Cardiac fibroblast (primary cell): Measurements from ENCODE around the gene CPEB1.
"Not testable (repeated sequence)": the region's sequence is repeated elsewhere in the genome, so short reads cannot be mapped to it uniquely, and the experiment has no call there.

Source experiments
- DNase-seq, 2 donors: peaks; one replicate each; pipeline versions ENCODE4 v3.0.0 to v3.0.0-alpha.2; 2010; ENCODE audit warnings: low read depth in 2 of 2
- H3K4me3 ChIP-seq, 2 donors: replicated peaks in 1 of 2; 1 replicate in 1 of 2; 2 replicates in 1 of 2; pipeline ENCODE4 v1.5.1; 2011; ENCODE audit warnings: low read depth in 2 of 2, low read length in 2 of 2, mild to moderate bottlenecking in 2 of 2, moderate library complexity in 1 of 2
- TF ChIP-seq, protein P1 (sequence below): IDR thresholded peaks from one replicate; pipeline ENCODE4 v1.5.1; 2011; ENCODE audit warnings: low read depth, mild to moderate bottlenecking, low read length, inconsistent platforms

CPEB1 gene

DNA sequence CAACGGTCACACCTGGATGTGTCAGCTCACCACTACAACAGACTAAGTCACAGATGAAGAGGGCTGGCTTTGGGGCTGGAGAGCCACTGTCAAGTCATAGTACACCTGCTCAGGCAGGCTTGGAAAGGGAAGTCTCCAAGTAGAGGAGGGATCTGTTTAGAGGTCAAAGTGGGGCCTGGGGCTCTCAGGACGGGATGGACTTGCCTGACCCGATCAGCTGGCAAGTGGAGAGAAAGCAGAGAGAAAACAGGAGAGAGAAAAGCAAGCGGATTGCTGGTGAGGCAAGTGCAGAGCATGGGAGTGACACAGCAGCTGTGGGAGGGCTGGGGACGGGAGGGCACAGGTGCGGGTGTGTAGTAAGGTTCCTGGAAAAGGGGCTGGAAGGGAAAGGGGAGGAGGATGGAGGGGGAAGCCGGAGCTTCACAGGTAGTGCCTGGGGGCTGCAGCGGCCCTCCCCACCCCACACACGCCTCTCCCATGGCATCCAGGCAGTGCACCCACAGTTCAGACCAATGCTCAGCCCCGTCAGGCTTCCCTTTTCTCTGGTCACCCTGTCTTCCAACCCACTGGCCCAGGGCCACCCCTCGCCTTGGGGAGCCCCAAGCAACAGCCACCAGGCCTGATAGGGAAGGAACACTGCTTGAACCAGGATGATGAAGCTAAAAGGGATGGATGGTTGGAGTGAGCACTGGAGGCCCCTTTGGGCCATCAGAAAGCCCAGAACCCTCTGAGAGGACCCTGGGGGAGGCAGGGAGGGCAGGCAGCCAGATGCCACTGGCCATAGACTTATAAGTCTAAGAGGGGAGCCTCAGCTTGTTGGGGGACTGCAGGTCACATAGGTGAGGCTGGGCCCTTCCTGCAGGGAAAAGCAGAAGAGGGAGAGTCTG lies 115.4 kb downstream of the CPEB1 start:
- H3K4me3 ChIP-seq: no peak overlapping the region
- no peak for DNase-seq
- TF ChIP-seq, protein P1, sequence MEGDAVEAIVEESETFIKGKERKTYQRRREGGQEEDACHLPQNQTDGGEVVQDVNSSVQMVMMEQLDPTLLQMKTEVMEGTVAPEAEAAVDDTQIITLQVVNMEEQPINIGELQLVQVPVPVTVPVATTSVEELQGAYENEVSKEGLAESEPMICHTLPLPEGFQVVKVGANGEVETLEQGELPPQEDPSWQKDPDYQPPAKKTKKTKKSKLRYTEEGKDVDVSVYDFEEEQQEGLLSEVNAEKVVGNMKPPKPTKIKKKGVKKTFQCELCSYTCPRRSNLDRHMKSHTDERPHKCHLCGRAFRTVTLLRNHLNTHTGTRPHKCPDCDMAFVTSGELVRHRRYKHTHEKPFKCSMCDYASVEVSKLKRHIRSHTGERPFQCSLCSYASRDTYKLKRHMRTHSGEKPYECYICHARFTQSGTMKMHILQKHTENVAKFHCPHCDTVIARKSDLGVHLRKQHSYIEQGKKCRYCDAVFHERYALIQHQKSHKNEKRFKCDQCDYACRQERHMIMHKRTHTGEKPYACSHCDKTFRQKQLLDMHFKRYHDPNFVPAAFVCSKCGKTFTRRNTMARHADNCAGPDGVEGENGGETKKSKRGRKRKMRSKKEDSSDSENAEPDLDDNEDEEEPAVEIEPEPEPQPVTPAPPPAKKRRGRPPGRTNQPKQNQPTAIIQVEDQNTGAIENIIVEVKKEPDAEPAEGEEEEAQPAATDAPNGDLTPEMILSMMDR: no peak

DNA sequence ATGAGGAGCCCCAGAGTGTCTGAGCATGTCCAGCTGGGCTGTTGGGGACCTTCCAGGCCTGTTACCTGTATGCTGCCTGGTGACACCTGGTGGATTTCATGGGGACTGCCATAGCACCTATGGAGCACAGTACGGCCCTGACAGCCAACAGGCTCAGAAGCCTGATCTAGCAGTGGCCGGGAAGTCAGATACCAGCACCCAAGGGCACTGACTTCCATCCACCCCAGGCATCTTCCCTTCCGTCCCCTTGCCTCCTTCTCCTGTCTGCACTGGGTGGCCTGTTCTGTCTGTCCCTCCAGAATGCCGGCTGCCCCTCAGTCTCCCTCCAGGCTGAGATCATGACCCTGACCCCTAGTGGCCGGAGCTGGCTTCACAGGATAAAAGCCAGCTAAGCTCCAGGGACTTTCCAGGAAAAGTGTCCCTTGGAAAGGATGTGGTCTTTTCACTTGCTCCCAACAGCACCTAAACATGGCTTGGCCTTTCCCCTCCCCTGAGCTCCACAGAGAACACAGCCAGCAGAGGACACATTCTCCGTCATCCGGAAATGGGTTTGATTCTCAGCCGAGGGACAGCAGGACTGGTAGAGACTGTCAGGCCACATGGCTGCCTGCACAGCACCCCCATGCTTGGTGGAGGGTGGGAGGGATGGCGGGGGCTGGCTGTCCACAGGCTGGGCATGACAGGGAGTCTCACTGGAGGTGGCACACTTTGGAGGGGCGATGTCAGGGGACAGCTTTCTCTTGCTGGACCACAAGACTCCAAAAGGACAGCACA lies 116.4 kb downstream of the CPEB1 start:
- TF ChIP-seq, protein P1: peak; percentile 71
- no peak overlapping the region for H3K4me3 ChIP-seq
- peak; percentile 61 to 70 for DNase-seq

DNA sequence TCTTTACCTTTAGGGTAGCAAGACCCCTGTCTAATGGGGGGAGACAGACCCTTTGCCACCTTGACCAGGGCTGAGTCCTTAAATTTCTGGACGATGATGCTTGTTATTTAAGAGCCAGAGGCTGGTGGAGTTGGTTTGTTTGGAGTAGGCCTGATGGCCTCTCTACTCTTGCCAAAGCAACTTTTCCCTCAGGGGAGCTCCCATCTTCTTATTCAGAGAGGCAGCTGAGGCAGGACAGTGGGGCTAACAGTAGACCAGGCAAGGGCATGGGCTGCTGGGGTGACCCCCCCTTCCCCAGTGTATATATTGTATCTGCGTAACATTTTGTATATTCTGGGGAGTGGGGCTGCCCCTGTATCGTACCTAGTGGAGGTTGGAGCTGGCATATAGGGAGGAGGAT lies 117.2 kb downstream of the CPEB1 start:
- TF ChIP-seq, protein P1: no peak
- DNase-seq: no peak
- no peak overlapping the region for H3K4me3 ChIP-seq

DNA sequence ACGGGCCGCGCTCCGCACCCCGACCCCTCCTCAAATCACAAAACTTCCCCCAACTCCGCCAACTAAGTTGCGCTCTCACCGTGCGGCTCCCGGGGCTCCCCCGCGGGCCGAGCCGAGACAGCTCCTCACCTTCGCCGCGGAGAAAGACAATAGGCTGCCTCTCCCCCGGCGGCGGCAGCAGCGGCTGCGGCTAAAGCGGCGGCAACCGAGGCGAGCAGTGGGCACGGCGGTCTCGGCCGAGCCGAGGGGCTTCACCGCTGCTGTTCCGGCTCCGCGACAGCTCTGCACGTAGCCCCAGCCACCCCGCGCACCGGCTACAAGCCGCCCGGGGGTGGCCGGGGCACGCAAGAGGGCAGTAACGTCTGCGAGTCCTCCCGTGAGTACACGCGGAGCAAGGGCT lies 133.6 kb downstream of the CPEB1 start:
- H3K4me3 ChIP-seq, DNase-seq: not testable (repeated sequence)

DNA sequence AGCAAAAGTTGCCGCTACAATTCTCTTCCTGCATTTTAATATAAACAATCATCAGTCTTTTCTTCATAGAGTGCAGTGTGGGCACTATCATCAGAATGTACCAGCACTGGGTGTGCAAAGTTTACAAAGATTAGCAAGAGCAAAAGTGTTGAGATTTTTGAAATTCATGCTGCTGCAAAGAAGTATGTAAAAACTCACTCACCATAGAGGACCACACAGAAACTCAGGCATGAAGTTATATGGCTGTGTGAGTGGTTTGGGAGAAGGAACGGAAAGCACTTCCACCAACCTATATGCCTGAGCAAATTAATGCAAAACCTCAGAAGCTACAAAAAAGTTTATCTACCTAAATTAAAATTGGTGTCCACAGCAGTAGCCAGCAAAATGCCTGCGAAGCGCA lies 139.5 kb downstream of the CPEB1 start:
- not testable (repeated sequence) for DNase-seq, H3K4me3 ChIP-seq

DNA sequence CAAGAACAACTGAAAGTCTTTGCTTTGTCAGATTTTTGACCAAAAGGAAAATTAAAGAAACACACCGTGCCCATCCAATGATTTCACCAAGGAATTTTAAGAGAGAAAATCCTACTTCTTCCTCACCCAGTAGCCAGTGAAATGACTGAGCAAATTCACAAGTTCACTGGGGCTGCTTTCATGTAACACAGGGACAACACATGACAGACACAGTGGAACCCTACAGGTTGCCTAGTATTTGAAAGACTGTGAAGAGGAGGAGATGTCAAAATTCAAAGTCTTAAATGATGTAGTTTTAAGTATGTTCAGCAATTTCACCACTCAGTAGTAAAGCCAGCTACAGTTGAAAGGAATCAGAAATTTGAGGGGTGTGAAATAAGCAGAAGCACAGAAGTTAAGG lies 140.1 kb downstream of the CPEB1 start:
- H3K4me3 ChIP-seq, DNase-seq: not testable (repeated sequence)

DNA sequence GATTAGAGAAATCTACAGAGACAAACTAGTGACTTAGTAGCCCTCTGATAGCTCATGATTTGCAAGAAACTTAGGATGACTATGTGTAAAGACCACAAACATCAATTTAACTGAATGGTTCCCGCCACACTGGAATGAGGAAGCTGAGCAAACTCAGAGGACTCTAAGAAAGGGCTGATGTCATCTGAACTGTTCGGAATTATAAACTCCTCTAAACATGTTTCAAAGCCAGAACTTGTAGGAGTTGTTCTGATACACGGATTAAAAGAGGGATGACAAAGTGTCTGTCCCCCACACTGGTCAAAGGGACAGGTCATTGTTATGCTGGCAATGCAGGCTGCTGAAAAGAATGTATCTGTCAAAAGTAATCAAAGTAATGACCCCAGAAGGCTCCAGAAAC lies 141.3 kb downstream of the CPEB1 start:
- H3K4me3 ChIP-seq, DNase-seq: not testable (repeated sequence)

DNA sequence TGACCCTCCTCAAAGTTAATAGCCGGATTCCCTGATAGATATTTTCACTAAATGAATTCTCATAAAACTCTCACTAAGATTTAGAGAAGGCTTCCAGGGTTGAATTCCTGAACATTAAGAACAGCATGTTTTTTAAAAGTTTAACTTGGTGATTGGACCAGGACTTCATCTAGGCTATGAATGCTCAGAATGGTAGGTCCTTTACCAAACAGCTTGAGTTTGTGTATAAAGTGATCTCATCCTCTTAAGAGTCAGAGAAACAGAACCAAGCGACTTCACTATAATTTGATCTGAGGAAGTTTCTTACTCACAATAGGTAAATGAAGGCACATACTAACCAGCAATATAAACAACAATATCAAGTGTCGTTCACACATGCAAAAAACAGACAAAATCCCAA lies 143.1 kb downstream of the CPEB1 start:
- DNase-seq, H3K4me3 ChIP-seq: not testable (repeated sequence)

DNA sequence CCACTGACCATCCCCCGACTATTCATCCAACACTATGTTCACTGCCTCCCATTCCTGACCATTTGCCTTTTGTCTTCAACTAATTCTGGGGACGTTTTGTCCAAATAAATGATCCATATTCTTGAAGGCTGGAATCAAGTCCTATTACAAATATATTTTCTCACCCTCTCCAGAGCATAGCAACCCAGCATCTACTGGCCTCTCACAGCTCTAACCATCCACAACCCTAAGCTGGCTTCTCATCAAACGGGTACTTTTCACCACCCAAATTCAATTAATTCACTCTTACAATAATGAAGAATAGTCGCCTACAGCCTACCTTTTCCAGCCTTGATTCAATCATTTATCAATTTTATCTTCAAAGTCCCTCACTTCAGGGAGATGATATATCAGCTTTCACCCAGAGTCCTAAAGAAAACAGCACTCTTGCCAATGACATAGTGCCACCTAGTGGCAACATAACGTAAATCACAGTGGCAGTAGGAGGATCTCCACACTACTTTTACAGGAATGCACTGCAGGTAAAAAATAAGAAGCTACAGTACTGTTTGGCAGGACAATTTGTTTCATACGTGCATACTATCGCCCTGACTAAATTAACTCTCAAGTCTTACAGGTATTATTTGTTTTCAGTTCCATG lies 144.3 kb downstream of the CPEB1 start:
- TF ChIP-seq, protein P1: peak; percentile 12
- DNase-seq, H3K4me3 ChIP-seq: not testable (repeated sequence)

DNA sequence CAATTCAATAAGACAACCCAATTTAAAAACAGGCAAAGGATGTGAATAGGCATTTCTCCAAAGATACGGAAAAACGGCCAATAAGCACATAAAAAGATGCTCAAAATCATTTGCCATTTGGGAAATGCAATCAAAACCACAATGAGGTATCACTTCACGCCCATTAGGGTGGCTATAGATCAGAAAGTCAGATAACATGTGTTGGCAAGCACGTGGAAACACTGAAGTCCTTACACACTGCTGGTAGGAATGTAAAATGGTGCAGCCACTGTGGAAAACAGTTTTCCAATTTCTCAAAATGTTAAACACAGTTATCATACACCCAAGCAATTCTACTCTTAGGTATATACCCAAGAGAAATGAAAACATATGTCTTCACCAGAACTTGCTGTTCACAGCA lies 146.4 kb downstream of the CPEB1 start:
- H3K4me3 ChIP-seq: not testable (repeated sequence)

DNA sequence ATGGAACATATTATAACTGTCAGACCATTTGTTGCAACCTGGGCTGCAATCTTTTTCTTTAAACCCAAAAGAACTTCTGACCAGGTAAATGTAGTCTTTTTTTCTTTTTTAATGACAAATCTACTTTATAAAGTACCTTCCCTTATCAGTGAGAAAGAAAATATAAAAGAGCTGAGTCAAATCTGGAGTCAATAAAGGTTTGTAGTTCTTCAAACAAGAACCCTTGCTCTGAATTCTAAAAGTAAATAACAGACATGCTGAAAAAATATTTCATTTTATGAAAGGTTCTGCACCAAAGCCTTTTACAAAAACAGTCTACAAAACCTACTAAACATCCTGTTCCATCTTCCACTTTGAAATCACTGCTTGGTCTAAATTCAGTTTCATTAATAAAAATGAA lies 149.2 kb downstream of the CPEB1 start:
- not testable (repeated sequence) for H3K4me3 ChIP-seq, DNase-seq

More for the DNA sequence above, 146.4 kb downstream of the CPEB1 start:
- DNase-seq: not testable (repeated sequence)
